GM18499 (cell line): ENCODE data around the gene TFR2.

ENCODE experiments used
- ATAC-seq: cut with Tn5 transposase; IDR thresholded peaks from one replicate; pipeline ENCODE4 v1.9.1; 2021; ENCODE audit warnings: moderate number of reproducible peaks; ENCODE audit not compliant: insufficient read depth, unreplicated experiment

The TFR2 gene

GRCh38 chr7:100620804-100621203, 20.5 kb downstream of the TFR2 start:
- no peak for ATAC-seq

- no peak for ATAC-seq
These were observed 21.1 kb downstream of the TFR2 start for GRCh38 chr7:100620239-100620638.

- no peak for ATAC-seq
These were observed 27.0 kb downstream of the TFR2 start for GRCh38 chr7:100614308-100614861.

GRCh38 chr7:100613412-100614175, 27.8 kb downstream of the TFR2 start:
- no peak for ATAC-seq

DNA sequence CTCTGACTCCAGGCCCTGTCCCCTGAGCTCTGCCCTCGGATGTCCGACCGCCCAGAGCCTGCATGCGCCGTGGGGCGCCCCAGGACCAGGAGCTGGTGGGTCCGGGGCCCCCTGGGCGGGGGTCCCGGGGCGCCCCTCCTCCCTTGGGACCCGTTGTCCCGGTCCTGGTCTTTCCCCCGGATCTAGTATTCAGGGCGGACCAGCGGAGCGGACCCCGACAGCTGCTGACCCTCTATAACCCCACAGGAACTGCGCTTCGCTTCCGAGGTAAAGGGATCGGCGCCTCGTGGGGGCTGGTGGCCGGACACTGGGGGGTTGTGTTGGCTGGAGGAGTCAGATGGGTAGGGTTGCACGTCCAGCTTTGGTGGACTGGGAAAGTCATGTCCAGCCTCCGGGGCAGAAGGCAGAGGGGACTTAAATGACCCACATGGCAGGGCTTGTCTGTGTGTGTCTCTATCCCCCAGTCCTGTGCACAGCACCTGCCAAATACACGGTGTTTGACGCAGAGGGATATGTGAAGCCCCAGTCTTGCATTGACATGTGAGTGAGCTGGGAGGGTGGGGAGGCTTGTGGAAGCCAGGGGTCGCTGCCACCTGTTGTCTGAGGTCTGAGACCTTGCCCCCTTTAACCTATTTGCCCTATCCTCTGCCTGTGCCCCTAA, 28.5 kb downstream of the TFR2 start:
- ATAC-seq: no peak

- ATAC-seq: peak; percentile 86
These were observed 29.2 kb downstream of the TFR2 start, which contains the start of gene MOSPD3 for GRCh38 chr7:100611983-100612729. Gene MOSPD3 (plus strand): TSS chr7:100612540. CDS start chr7:100612792, 252 bp downstream.

DNA sequence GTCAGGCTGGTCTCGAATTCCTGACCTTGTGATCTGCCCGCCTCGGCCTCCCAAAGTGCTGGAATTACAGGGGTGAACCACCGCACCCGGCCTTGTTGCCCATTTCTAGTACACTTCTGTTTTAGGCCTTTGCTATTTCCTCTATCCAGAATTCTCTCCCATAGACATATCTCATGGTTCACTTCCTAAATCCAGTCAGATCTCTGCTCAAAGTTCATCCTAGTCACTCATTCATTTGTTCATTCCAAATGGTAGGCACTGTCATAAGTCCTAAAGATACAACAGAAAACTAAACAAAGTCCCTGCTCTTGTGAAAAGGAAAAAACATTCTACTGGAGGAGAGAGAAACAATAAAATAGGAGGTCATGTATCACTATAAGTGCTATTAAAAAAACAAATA, 31.4 kb downstream of the TFR2 start:
- no peak for ATAC-seq

DNA sequence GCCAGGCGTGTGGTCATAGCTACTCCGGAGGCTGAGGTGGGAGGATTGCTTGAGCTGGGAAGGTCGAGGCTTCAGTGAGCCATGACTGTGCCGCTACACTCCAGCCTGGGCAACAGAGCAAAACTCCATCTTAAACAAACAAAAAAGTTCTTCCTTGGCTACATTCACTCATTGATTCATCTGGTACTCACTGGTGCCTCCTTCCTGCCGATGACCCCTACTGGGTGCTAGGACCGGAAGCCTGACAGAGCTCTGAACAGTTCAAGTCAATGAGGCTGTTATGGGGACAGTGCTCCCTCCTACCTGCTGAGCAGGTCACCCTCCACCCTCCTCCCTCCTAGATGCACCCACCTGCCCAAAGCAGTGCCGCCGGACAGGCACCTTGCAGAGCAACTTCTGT, 34.2 kb downstream of the TFR2 start:
- no peak for ATAC-seq

GRCh38 chr7:100606313-100606712, 35.0 kb downstream of the TFR2 start:
- no peak for ATAC-seq

- ATAC-seq: no peak
These were observed 36.1 kb downstream of the TFR2 start for GRCh38 chr7:100604976-100605911.

DNA sequence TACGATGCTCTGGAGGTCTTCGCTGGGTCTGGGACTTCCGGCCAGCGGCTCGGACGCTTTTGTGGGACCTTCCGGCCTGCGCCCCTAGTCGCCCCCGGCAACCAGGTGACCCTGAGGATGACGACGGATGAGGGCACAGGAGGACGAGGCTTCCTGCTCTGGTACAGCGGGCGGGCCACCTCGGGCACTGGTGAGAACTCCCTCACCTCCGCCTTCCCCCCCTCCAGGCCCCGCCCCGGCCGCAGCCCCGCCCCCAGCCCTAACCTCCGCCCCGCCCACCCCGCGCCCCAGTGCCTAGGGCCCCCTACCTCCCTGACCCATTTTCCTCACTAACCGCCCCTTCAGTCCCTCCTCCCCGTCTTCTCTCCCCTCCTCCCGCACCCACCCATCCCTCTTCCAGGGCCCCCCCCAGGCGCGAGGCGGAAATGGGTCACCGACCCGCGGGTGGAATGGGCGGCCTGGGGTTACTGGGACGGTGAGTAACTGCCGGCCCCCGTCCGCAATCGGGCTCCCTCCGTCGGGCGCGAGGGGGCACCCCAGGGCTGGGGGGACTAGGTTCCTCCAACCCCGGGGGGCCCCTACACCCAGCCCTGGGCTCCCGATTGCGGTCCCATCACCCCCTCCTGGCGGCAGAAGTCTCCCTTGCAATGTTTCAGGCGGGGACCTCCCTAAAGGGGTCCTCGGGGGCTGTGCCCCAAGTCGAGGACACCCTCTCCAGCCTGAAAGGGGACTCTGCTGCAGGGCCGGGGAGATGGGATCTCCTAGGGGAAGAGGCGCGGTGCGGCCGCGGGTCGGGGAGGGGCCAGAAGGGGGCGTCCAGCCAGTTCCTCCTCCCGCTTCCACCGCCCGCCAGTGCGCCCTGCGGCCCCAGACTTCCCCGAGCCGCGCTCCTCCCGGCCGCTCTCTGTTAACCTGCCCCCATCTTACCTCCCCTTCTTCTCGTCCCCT, 37.0 kb downstream of the TFR2 start:
- ATAC-seq: no peak

- ATAC-seq: no peak
These were observed 37.7 kb downstream of the TFR2 start for GRCh38 chr7:100603726-100604027.

GRCh38 chr7:100602889-100603725, 38.2 kb downstream of the TFR2 start:
- no peak for ATAC-seq

GRCh38 chr7:100600730-100601038, 40.7 kb downstream of the TFR2 start:
- no peak for ATAC-seq

DNA sequence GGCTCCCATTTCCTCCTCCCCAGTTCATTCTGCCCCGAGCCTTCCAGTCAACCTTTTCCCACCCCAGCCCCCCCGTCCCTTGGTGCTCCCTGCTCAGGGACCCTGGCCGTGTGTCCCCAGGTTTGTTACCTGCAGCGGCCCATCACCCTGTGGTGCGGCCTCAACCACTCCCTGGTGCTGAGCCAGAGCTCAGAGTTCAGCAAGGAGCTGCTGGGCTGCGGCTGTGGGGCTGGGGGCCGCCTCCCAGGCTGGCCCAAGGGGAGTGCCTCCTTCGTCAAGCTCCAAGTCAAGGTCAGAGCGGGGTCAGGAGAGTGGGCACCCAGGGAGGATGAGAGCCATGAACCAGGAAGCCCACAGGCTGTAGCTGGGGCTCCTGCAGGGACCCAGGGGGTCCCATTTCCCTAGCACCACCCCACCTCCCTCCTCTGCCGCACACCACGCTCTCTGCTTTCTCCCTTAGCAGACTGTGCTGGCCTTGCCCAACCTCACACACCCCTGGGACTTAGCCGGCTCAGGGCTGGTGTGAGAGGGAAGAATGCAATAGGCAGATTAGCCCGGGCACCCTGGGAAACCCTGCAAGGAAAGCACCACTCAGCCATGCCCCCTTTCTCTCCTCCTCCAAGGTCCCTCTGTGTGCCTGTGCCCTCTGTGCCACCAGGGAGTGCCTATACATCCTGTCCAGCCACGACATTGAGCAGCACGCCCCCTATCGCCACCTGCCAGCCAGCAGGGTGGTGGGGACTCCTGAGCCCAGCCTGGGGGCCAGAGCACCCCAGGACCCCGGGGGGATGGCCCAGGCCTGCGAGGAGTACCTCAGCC, 41.2 kb downstream of the TFR2 start:
- ATAC-seq: no peak

- ATAC-seq: no peak
These were observed 42.9 kb downstream of the TFR2 start for GRCh38 chr7:100598425-100598824.

DNA sequence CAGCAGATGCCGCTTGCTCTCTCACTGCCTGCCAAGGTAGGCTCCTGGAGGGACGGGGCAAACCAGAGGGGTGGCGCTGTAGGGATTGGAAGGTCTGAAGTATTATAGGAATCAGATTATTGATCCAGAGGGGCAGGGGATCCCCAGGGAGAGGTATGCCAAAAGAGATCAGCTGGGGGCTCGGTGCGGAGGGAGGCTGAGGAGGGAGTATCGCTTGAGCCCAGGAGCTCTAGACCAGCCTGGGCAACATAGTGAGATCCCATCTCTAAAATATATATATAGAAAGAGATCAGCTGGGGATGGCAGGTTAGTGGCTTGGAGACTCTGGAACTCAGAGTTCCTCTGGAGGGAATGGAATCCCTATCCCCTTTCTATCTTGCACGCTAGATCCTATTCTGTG, 46.2 kb downstream of the TFR2 start:
- no peak for ATAC-seq
